Measurements from ENCODE around the gene RHBDD1.

GRCh38 chr2:226839951-226840350 lies 4.1 kb downstream of the RHBDD1 start:
- TF ChIP-seq POLR2A (IDR thresholded peaks at IDR 0.05; ENCODE audit: low read length) (no peak), EP300 (IDR thresholded peaks at IDR 0.05) (no peak), RNF2 (IDR thresholded peaks at IDR 0.05; ENCODE audit: borderline replicate concordance, low read depth) (no peak), RCOR1 (IDR thresholded peaks at IDR 0.05; ENCODE audit: low read depth, low read length) (no peak), CTCF (IDR thresholded peaks at IDR 0.05) (no peak), ZFP36 (IDR thresholded peaks at IDR 0.05; ENCODE audit: borderline replicate concordance, partially characterized antibody) (no peak), HEYL (CRISPR knock-in tag; IDR thresholded peaks at IDR 0.05) (no peak), SREBF2 (IDR thresholded peaks at IDR 0.05) (no peak), TP53 (CRISPR knock-in tag; IDR thresholded peaks at IDR 0.05) (no peak), MAX (IDR thresholded peaks at IDR 0.05) (no peak), RFX5 (IDR thresholded peaks at IDR 0.05) (no peak), JUN (IDR thresholded peaks at IDR 0.05) (no peak)
